HepG2 (cell line): Measurements from ENCODE around the gene C1orf159. TPM values are rescaled to one million over a fixed set of nuclear protein-coding genes. Genes with fewer than 3 reads are reported as not detected.
A peak's percentile ranks its signal among the peaks of the same experiment; 100 is the strongest.

Experiments
- ATAC-seq: fragments of 200-7000 bp; cut with Tn5 transposase; 3 replicates; pipeline ENCODE4 v1.9.1; 2020; ENCODE audit warnings: mild to moderate bottlenecking, moderate library complexity
- BruUV-seq: library from RNA; stranded (reverse); fragments of 400-500 nt; replicated peaks from 2 replicates; lab custom pipeline; 2021; lab: Mats Ljungman, UMichigan
- CTCF ChIA-PET: fragments of 300-600 bp; formaldehyde crosslinking; extraction: SDS; loops from one replicate; lab custom pipeline; 2021; ENCODE audit warnings: low total read pairs, inconsistent platforms, low intra/inter-chr PET ratio; lab: Yijun Ruan, JAX
- POLR2A ChIA-PET: fragments of 350-600 bp; sonication (Branson Sonifier 250); formaldehyde crosslinking; loops from one replicate; lab custom pipeline; 2020; ENCODE audit warnings: antibody characterized with exemption, inconsistent platforms; lab: Yijun Ruan, JAX
- DNase-seq: peaks from one replicate; pipeline ENCODE4 v3.0.0-alpha.2; 2015; ENCODE audit warnings: low spot score
- FAIRE-seq: peaks from 3 replicates; lab custom pipeline; 2011; peaks lifted over from hg19 to GRCh38; lab: Jason Lieb, UNC
- H2AFZ ChIP-seq: one replicate; pipeline ENCODE4 v1.6.1; 2011; ENCODE audit warnings: low read length, inconsistent platforms
- H3K27ac ChIP-seq: fragments of 300-600 bp; 3 replicates; pipeline ENCODE4 v1.8.0; 2011; ENCODE audit warnings: mixed run types, mild to moderate bottlenecking, mixed read lengths, low read length, inconsistent platforms; ENCODE audit not compliant: insufficient read depth; ENCODE audit errors: extremely low read length
- H3K27me3 ChIP-seq, 2 experiments: fragments of 200-600 bp in 1 of 2; 2 replicates in 1 of 2; 3 replicates in 1 of 2; pipeline versions ENCODE4 v1.6.0 to v1.8.0; 2011; ENCODE audit warnings: low read length in 2 of 2, mild to moderate bottlenecking in 2 of 2, moderate library complexity in 2 of 2, inconsistent platforms in 1 of 2; ENCODE audit not compliant: insufficient read depth in 2 of 2, control insufficient read depth in 1 of 2
- H3K36me3 ChIP-seq, 2 experiments: fragments of 200-600 bp in 1 of 2; replicated peaks in 1 of 2; 2 replicates in 1 of 2; 3 replicates in 1 of 2; pipeline versions ENCODE4 v1.5.1 to v1.8.0; 2011; ENCODE audit warnings: low read length in 2 of 2, inconsistent platforms in 1 of 2; ENCODE audit not compliant: insufficient read depth in 2 of 2, control insufficient read depth in 1 of 2
- H3K4me1 ChIP-seq: 2 replicates; pipeline ENCODE4 v1.5.1; 2012; ENCODE audit warnings: low read length, inconsistent platforms; ENCODE audit not compliant: insufficient read depth
- H3K4me2 ChIP-seq: 2 replicates; pipeline ENCODE4 v1.6.0; 2011; ENCODE audit warnings: low read depth, low read length, inconsistent platforms
- H3K4me3 ChIP-seq, 3 experiments: fragments of 200-600 bp in 1 of 3; sonication (generic), shearing (Covaris generic) in 1 of 3; replicated peaks in 1 of 3; 2 replicates each; pipeline ENCODE4 v1.5.1; 2011 to 2016; ENCODE audit warnings: low read length in 3 of 3, inconsistent platforms in 2 of 3, low read depth in 2 of 3, mild to moderate bottlenecking in 2 of 3, control low read depth in 1 of 3, mixed read lengths in 1 of 3; ENCODE audit not compliant: insufficient read depth in 1 of 3
- H3K79me2 ChIP-seq: one replicate; pipeline ENCODE4 v1.6.1; 2011; ENCODE audit warnings: low read length, inconsistent platforms; ENCODE audit not compliant: insufficient read depth
- H3K9ac ChIP-seq: 2 replicates; pipeline ENCODE4 v1.6.0; 2011; ENCODE audit warnings: mild to moderate bottlenecking, low read depth, low read length, inconsistent platforms; ENCODE audit not compliant: insufficient read depth
- H3K9me3 ChIP-seq: 2 replicates; pipeline ENCODE4 v1.5.1; 2012; ENCODE audit warnings: mild to moderate bottlenecking, low read length
- H4K20me1 ChIP-seq: 2 replicates; pipeline ENCODE4 v1.6.0; 2011; ENCODE audit warnings: inconsistent platforms, mild to moderate bottlenecking, low read length, moderate library complexity; ENCODE audit not compliant: insufficient read depth
- CEBPB ChIP-seq: IDR thresholded peaks from 2 replicates; pipeline ENCODE4 v1.6.1; 2011; ENCODE audit warnings: low read depth, low read length, improper control_type of control experiment, borderline replicate concordance
- DR1 ChIP-seq: sonication (generic); formaldehyde crosslinking; IDR thresholded peaks from 2 replicates; pipeline ENCODE4 v1.8.0; 2021; ENCODE audit warnings: mild to moderate bottlenecking, missing genetic modification reagents, inconsistent platforms
- GLMP ChIP-seq: sonication (generic); formaldehyde crosslinking; IDR thresholded peaks from 2 replicates; pipeline ENCODE4 v1.9.0; 2021; ENCODE audit warnings: missing genetic modification reagents, mild to moderate bottlenecking, borderline replicate concordance
- RBM22 ChIP-seq: fragments of 200-400 bp; formaldehyde crosslinking; optimal IDR thresholded peaks from 2 replicates; pipeline ENCODE3; 2017; ENCODE audit warnings: mild to moderate bottlenecking, low read length, moderate library complexity
- SOX13 ChIP-seq, 3 experiments: fragments of 450-650 bp in 1 of 3; sonication (generic) in 1 of 3; formaldehyde crosslinking in 1 of 3; IDR thresholded peaks in 2 of 3; conservative IDR thresholded peaks in 1 of 3; 2 replicates each; pipeline versions ENCODE4 v1.5.0 to v1.6.1; 2016 to 2020; ENCODE audit warnings: antibody characterized with exemption in 1 of 3, mild to moderate bottlenecking in 1 of 3, missing compliant biosample characterization in 1 of 3, missing genetic modification reagents in 1 of 3, moderate library complexity in 1 of 3
- ZBTB37 ChIP-seq: sonication (generic); formaldehyde crosslinking; IDR thresholded peaks from 2 replicates; pipeline ENCODE4 v1.4.0; 2020; ENCODE audit warnings: mild to moderate bottlenecking, missing genetic modification reagents
- ZNF543 ChIP-seq: sonication (generic); formaldehyde crosslinking; IDR thresholded peaks from 2 replicates; pipeline ENCODE4 v1.4.0; 2020; ENCODE audit warnings: mild to moderate bottlenecking, missing genetic modification reagents
- WGBS: methylation state at CpG from one replicate; pipeline ENCODE4 v1.1.6; 2017; ENCODE audit warnings: low lambda C conversion rate; 5-methylcytosine and 5-hydroxymethylcytosine counted together
- in situ Hi-C: cut with HindIII; loops from 2 replicates; pipeline ENCODE4 v1.10.0; 2017; ENCODE audit warnings: low pct_unique_long_range_greater_than_20kb; ENCODE audit not compliant: extremely low pct_ligation_motif_present
- intact Hi-C: fragments of 100-400 bp; cut with micrococcal nuclease; formaldehyde crosslinking; loops from one replicate; pipeline ENCODE4 v1.10.0; 2022; ENCODE audit not compliant: unreplicated experiment
- polyA plus RNA-seq, 8 experiments: library from polyadenylated mRNA; depleted of rRNA in 3 of 8; stranded (reverse) in 7 of 8; unstranded in 1 of 8; fragments of >200 nt; fragmentation: Illumina TruSeq in 4 of 8; extraction: Trizol in 4 of 8; gene quantifications; 2 replicates each; pipeline versions ENCODE4 v1.2.1 to v1.2.3, GENCODE V29; 2011 to 2016; ENCODE audit warnings: low read depth in 4 of 8, missing spikeins in 1 of 8, mixed read lengths in 1 of 8; ENCODE audit not compliant: insufficient read depth in 1 of 8
- total RNA-seq, 5 experiments: library from RNA; depleted of rRNA; stranded (reverse); fragments of >200 nt; fragmentation: Illumina TruSeq; extraction: Trizol; gene quantifications; 2 replicates each; pipeline ENCODE4 v1.2.3, GENCODE V29; 2016; ENCODE audit warnings: low read depth in 1 of 5

Gene C1orf159
- total and polyA plus RNA-seq, 2 of the 13 experiments (the other 11 are each of a cell fraction or from before 2014, with no cell fraction given): 3.8 to 6.7 TPM

- H2AFZ ChIP-seq: no peak overlapping the region
- H4K20me1 ChIP-seq: no peaks in the 10 kb centered on the region
- H3K4me1 ChIP-seq: no peaks in the 10 kb centered on the region
- no peaks in the 10 kb centered on the region for H3K9me3 ChIP-seq
- FAIRE-seq: no peak
- no peak overlapping the region for H3K27ac ChIP-seq
- no TSS peak for BruUV-seq
- no peaks in the 10 kb centered on the region for H3K79me2 ChIP-seq
- TF ChIP-seq ZBTB37 (CRISPR knock-in tag) (no peak), GLMP (CRISPR knock-in tag) (no peak), CEBPB (peak; percentile 49; the same call in 1 of the 2 replicates), RBM22 (peak; percentile 58), SOX13 (IDR thresholded peaks at IDR 0.05) (no peak), SOX13 (CRISPR knock-in tag; conservative IDR thresholded peaks at IDR 0.05 in 1 of 2, IDR thresholded peaks at IDR 0.05 in 1 of 2) (no peak), DR1 (no peak), ZNF543 (CRISPR knock-in tag) (no peak)
- intact Hi-C loops: no loop called here
- H3K4me2 ChIP-seq: no peak overlapping the region
- DNase-seq: no peak
- no peak overlapping the region for H3K9ac ChIP-seq
- ChIA-PET POLR2A (no interaction called here), CTCF (no interaction called here)
- no peaks in the 10 kb centered on the region for H3K27me3 ChIP-seq
- no peak for ATAC-seq
- H3K36me3 ChIP-seq: peaks cover 41 to 61% of the 10 kb centered on the region in 2 experiments; a peak in 4 of 5 replicates
- H3K4me3 ChIP-seq: no peak overlapping the region
- in situ Hi-C loops: no loop called here
- WGBS: 96% methylated on average over 31 of the region's 34 CpGs
These were observed 71.3 kb downstream of the C1orf159 start for GRCh38 chr1:1044455-1045078.
